GM12878 (cell line): Measurements from ENCODE around the gene ZNF860.

ENCODE experiments used
- CTCF ChIP-seq, 3 experiments: IDR thresholded peaks in 2 of 3; conservative IDR thresholded peaks in 1 of 3; 2 replicates each; pipeline ENCODE4 v1.5.1; 2011; ENCODE audit warnings: low read depth in 3 of 3, low read length in 3 of 3, mild to moderate bottlenecking in 3 of 3, control low read depth in 2 of 3, moderate library complexity in 2 of 3, inconsistent platforms in 1 of 3, mixed read lengths in 1 of 3; ENCODE audit not compliant: control insufficient read depth in 2 of 3, insufficient read depth in 1 of 3; ENCODE audit errors: extremely low read depth in 1 of 3
- EGR1 ChIP-seq, 2 experiments: IDR thresholded peaks; 1 replicate in 1 of 2; 2 replicates in 1 of 2; pipeline ENCODE4 v1.6.1; 2011 to 2012; ENCODE audit warnings: low read depth in 2 of 2, low read length in 2 of 2, borderline replicate concordance in 1 of 2, mild to moderate bottlenecking in 1 of 2, moderate library complexity in 1 of 2
- GABPA ChIP-seq: IDR thresholded peaks from 2 replicates; pipeline ENCODE4 v1.6.1; 2014; ENCODE audit warnings: antibody characterized with exemption, low read depth, mild to moderate bottlenecking, inconsistent platforms
- NKRF ChIP-seq: fragments of 450-650 bp; conservative IDR thresholded peaks from 2 replicates; pipeline ENCODE4 v1.6.1; 2017; ENCODE audit warnings: mild to moderate bottlenecking, moderate library complexity
- RAD21 ChIP-seq: IDR thresholded peaks from 2 replicates; pipeline ENCODE4 v1.6.1; 2011; ENCODE audit warnings: mild to moderate bottlenecking, low read depth, low read length, moderate library complexity; ENCODE audit not compliant: insufficient read depth
- TBL1XR1 ChIP-seq: IDR thresholded peaks from 2 replicates; pipeline ENCODE4 v1.6.1; 2012; ENCODE audit warnings: low read depth, low read length, improper control_type of control experiment
- ZNF207 ChIP-seq: fragments of 450-650 bp; IDR thresholded peaks from 2 replicates; pipeline ENCODE4 v1.6.1; 2014; ENCODE audit warnings: antibody characterized with exemption, mild to moderate bottlenecking, borderline replicate concordance

DNA sequence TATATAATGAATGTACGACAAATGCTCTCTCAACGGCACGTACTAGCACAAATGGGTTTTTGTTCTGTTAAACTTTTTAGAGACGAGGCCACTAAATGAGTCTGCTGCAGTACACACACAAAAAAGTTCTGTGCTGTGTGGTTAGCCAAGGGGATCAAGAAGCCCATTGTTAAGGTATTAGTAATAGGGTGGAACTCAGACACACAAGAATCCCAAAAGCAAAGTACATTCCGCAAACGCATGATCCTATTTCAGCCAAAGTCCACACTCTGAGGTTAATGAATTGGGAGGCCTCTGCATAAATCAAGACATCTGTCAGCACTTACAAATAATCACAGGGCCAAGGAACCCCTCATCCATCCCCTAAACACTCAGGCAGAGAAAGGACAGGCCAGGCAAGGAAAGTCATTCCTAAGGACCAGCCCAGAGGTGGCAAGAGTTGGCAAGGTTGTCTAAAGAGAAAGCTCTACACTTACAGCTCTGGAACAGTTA, 12.6 kb upstream of the ZNF860 start:
- no peak for TF ChIP-seq TBL1XR1
- TF ChIP-seq RAD21: no peak
- TF ChIP-seq GABPA: no peak
- no peak for TF ChIP-seq EGR1 (IDR thresholded peaks at IDR 0.05; ENCODE audit: borderline replicate concordance in 1 of 2, low read depth in 2 of 2, low read length in 2 of 2)
- no peak for TF ChIP-seq CTCF (IDR thresholded peaks at IDR 0.05 in 2 of 3, conservative IDR thresholded peaks at IDR 0.05 in 1 of 3; ENCODE audit: control insufficient read depth in 2 of 3, extremely low read depth in 1 of 3, insufficient read depth in 1 of 3, low read depth in 3 of 3, low read length in 3 of 3)
- no peak for TF ChIP-seq NKRF
- no peak for TF ChIP-seq ZNF207
